CD4-positive, alpha-beta T cell (primary cell): ENCODE measurements around the gene MICAL3. TPM values are rescaled to one million over a fixed set of nuclear protein-coding genes. Genes with fewer than 3 reads are reported as not detected.
A peak's percentile ranks its signal among the peaks of the same experiment; 100 is the strongest.
"Not testable (repeated sequence)": the region's sequence is repeated elsewhere in the genome, so short reads cannot be mapped to it uniquely, and the experiment has no call there.

Experiments
- ATAC-seq: fragments of 200-7000 bp; cut with Tn5 transposase; one replicate; pipeline ENCODE4 v1.10.0; 2022; ENCODE audit warnings: mild to moderate bottlenecking; ENCODE audit not compliant: poor library complexity
- CTCF ChIA-PET: fragments of 350-600 bp; sonication (Branson Sonifier 250); formaldehyde crosslinking; loops from one replicate; lab custom pipeline; 2021; ENCODE audit warnings: antibody characterized with exemption, inconsistent platforms; lab: Charles Lee
- POLR2A ChIA-PET: fragments of 350-600 bp; sonication (Branson Sonifier 250); formaldehyde crosslinking; loops from one replicate; lab custom pipeline; 2021; ENCODE audit warnings: antibody characterized with exemption, inconsistent platforms; lab: Charles Lee
- DNase-seq, 14 experiments: peaks; one replicate each; pipeline ENCODE4 v3.0.0-alpha.2; 2013 to 2020; ENCODE audit warnings: mixed read lengths in 2 of 14
- H3K27ac ChIP-seq, 2 donors: one replicate each; pipeline versions ENCODE4 v1.5.1 to v1.7.0; 2013; ENCODE audit warnings: low read length in 2 of 2, low read depth in 1 of 2, mild to moderate bottlenecking in 1 of 2
- H3K27me3 ChIP-seq, 2 experiments: 1 replicate in 1 of 2; 2 replicates in 1 of 2; pipeline versions ENCODE4 v1.6.1 to v1.7.0; 2013; ENCODE audit warnings: low read length in 2 of 2, control low read depth in 1 of 2, mild to moderate bottlenecking in 1 of 2, moderate library complexity in 1 of 2; ENCODE audit not compliant: insufficient read depth in 2 of 2, control insufficient read depth in 1 of 2
- H3K36me3 ChIP-seq: one replicate; pipeline ENCODE4 v1.6.1; 2013; ENCODE audit warnings: low read length, control low read depth; ENCODE audit not compliant: insufficient read depth
- H3K4me1 ChIP-seq: one replicate; pipeline ENCODE4 v1.6.1; 2013; ENCODE audit warnings: low read length, control low read depth; ENCODE audit not compliant: insufficient read depth
- H3K4me3 ChIP-seq: one replicate; pipeline ENCODE4 v1.5.1; 2013; ENCODE audit warnings: mild to moderate bottlenecking, low read length, moderate library complexity
- H3K9me3 ChIP-seq, 2 experiments: 1 replicate in 1 of 2; 2 replicates in 1 of 2; pipeline versions ENCODE4 v1.6.1 to v1.7.0; 2013; ENCODE audit warnings: low read length in 2 of 2, mild to moderate bottlenecking in 2 of 2, control low read depth in 1 of 2, moderate library complexity in 1 of 2; ENCODE audit not compliant: control insufficient read depth in 1 of 2, insufficient read depth in 1 of 2
- H3K27ac Mint-ChIP-seq: one replicate; pipeline ENCODE4 v1.8.0; 2020; ENCODE audit warnings: mixed read lengths
- H3K27me3 Mint-ChIP-seq: one replicate; pipeline ENCODE4 v1.8.0; 2021; ENCODE audit warnings: mixed read lengths
- H3K36me3 Mint-ChIP-seq: one replicate; pipeline ENCODE4 v1.8.0; 2021; ENCODE audit warnings: low read depth, mixed read lengths
- H3K4me1 Mint-ChIP-seq: one replicate; pipeline ENCODE4 v1.8.0; 2021; ENCODE audit warnings: low read depth, mixed read lengths
- H3K4me3 Mint-ChIP-seq: one replicate; pipeline ENCODE4 v1.8.0; 2020; ENCODE audit warnings: mild to moderate bottlenecking, mixed read lengths
- H3K9me3 Mint-ChIP-seq: one replicate; pipeline ENCODE4 v1.8.0; 2020; ENCODE audit warnings: mixed read lengths
- intact Hi-C, 2 experiments: fragments of 100-400 bp; cut with DNase I in 1 of 2; cut with micrococcal nuclease in 1 of 2; formaldehyde crosslinking; loops; one replicate each; pipeline versions ENCODE4 v1.15.1 to v1.9.0; 2023 to 2025; cut with DNase I, micrococcal nuclease
- total RNA-seq, 174 experiments: library from RNA in 2 of 174; stranded (reverse) in 2 of 174; gene quantifications; one replicate each; pipeline ENCODE4 v1.2.3 and lab custom pipeline; 2021 to 2026
- TF ChIP-seq, protein P1 (sequence below): fragments of 200-600 bp; IDR thresholded peaks from one replicate; pipeline ENCODE4 v1.8.0; 2022; ENCODE audit warnings: antibody characterized with exemption, mild to moderate bottlenecking

Gene MICAL3
- total RNA-seq, 2 experiments from 2014 or later: 9.4 to 9.9 TPM

DNA sequence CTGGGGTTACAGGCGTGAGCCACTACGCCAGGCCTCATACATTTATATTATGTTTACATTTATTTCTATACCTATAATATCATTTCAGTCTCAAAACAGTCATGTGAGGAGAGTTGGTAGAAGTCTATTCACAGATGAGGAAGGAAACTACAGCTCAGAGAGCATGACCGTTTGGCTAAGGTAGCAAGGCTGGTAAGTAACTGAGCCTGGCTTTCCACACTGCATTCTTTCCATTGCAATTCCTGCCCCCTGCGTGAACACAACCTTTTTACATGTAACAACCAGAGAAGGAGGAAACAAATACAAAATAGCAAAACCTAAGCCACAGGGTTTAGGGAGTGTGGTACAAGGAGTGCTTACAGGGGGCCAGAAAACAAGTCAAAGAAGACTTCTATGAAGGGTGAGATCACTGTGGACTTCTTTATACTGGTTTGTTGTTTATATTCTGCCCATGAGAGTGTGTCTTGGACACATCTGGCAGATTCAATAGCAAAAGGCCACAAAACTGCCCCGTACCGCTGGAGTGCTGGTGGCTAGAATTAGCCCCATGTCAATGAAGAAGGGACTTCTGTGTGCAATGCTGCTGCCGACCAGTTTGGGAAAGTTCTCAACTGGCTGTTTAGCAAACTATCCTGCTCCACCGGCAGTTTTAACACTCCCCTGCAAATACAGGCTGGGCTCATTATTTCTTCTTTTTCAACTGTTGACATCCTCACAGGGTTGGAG is 19.0 kb downstream of the MICAL3 start:
- Histone ChIP-seq H3K27ac (no peak overlapping the region), H3K9me3 (no peaks in the 10 kb centered on the region)
- POLR2A ChIA-PET: no interaction called here

GRCh38 chr22:18001894-18002315 is 22.5 kb downstream of the MICAL3 start:
- POLR2A ChIA-PET: interaction anchor here (1.1 to 2.5 kb wide), 2 partner anchors 22 to 75 kb away, joined by 4 to 9 read pairs; partner anchors contain the start of gene PEX26
- DNase-seq, H3K9me3 ChIP-seq, H3K9me3 Mint-ChIP-seq, H3K36me3 Mint-ChIP-seq, H3K27me3 ChIP-seq, H3K36me3 ChIP-seq, ATAC-seq, CTCF ChIA-PET: not testable (repeated sequence)
- Mint-ChIP-seq H3K27me3 (peaks cover 23% of the 10 kb centered on the region), H3K4me1 (peaks cover 40% of the 10 kb centered on the region), H3K27ac (peak overlapping the region; percentile 66), H3K4me3 (peak overlapping the region; percentile 91)
- H3K4me1 ChIP-seq: peaks cover 40% of the 10 kb centered on the region
- H3K4me3 ChIP-seq: peak overlapping the region; percentile 64
- peak overlapping the region in 1 of 2 donors; percentile 57 for H3K27ac ChIP-seq
- intact Hi-C loops: loop anchor here in 1 of 2 experiments (2.0 kb wide), 1 partner anchor 75 kb away; the partner anchor contains the start of gene PEX26

More for the DNA sequence above, 19.0 kb downstream of the MICAL3 start:
- Histone ChIP-seq H3K36me3 (no peaks in the 10 kb centered on the region), H3K4me3 (no peak overlapping the region), H3K4me1 (peaks cover 14% of the 10 kb centered on the region), H3K27me3 (peaks cover 0 to 2% of the 10 kb centered on the region in 2 experiments)
- no peak overlapping the region for H3K4me3 Mint-ChIP-seq
- peaks cover 10% of the 10 kb centered on the region for H3K4me1 Mint-ChIP-seq
- CTCF ChIA-PET: no interaction called here
- H3K27ac Mint-ChIP-seq: no peak overlapping the region
- DNase-seq (no peak), ATAC-seq (no peak)
- no peaks in the 10 kb centered on the region for H3K36me3 Mint-ChIP-seq
- H3K9me3 Mint-ChIP-seq: no peaks in the 10 kb centered on the region
- peaks cover 23% of the 10 kb centered on the region for H3K27me3 Mint-ChIP-seq
- TF ChIP-seq, protein P1, sequence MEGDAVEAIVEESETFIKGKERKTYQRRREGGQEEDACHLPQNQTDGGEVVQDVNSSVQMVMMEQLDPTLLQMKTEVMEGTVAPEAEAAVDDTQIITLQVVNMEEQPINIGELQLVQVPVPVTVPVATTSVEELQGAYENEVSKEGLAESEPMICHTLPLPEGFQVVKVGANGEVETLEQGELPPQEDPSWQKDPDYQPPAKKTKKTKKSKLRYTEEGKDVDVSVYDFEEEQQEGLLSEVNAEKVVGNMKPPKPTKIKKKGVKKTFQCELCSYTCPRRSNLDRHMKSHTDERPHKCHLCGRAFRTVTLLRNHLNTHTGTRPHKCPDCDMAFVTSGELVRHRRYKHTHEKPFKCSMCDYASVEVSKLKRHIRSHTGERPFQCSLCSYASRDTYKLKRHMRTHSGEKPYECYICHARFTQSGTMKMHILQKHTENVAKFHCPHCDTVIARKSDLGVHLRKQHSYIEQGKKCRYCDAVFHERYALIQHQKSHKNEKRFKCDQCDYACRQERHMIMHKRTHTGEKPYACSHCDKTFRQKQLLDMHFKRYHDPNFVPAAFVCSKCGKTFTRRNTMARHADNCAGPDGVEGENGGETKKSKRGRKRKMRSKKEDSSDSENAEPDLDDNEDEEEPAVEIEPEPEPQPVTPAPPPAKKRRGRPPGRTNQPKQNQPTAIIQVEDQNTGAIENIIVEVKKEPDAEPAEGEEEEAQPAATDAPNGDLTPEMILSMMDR: no peak
- intact Hi-C loops: no loop called here

DNA sequence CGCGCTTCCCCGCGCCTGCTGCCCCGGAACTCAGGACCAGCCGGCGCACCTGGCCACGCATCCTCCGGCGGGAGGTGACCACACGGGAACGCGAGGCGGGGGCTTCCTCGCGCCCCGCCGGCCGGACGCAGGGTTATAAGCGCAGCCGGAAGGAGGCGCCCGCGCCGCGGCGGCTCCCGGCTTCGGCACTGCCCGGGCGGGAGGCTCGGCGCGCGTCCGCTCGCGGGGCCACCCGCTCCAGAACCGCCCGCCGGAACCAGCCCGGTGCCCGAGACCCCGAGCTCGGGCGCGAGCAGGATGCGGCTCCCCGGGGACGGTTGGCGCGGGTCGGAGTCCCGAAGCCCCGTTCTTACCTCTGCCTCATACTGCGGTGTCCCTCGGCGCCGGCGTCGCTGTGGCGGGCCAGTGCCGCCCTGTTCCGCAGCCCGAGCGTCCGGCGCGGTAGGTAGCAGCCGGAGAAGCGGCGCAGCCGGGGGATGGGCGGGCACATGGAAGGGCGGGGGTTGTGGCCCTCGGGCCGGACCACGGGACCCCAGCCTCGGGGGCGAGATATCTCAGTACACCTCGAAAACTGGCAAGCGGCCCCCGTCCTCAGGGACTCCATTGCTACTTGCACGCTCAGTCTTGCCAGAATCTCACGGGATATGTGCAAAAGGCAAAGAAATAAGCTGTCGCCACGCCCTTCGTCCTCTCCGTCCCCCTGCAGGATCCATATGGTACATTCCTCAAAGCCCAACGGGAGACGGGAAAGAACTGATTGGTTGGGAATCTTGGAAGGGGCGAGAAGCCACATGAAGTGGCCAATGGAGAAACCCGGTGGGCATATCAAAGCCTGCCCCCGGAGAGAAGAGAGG is 23.1 kb downstream of the MICAL3 start:
- intact Hi-C loops: loop anchor here in 1 of 2 experiments (2.0 kb wide), 1 partner anchor 76 kb away; the partner anchor contains the start of gene PEX26
- Mint-ChIP-seq H3K9me3 (no peaks in the 10 kb centered on the region), H3K4me1 (peaks cover 46% of the 10 kb centered on the region), H3K27me3 (peaks cover 23% of the 10 kb centered on the region), H3K4me3 (peak overlapping the region; percentile 91), H3K27ac (peak overlapping the region; percentile 66), H3K36me3 (no peaks in the 10 kb centered on the region)
- Histone ChIP-seq H3K4me3 (peak overlapping the region; percentile 64), H3K36me3 (no peaks in the 10 kb centered on the region), H3K9me3 (no peaks in the 10 kb centered on the region), H3K4me1 (peaks cover 45% of the 10 kb centered on the region), H3K27ac (peak overlapping the region; percentile 46 to 57), H3K27me3 (no peaks in the 10 kb centered on the region)
- DNase-seq (peak; percentile 12 to 79 (median 43)), ATAC-seq (peak; percentile 27)
- TF ChIP-seq, protein P1: peak; percentile 33
- CTCF ChIA-PET: interaction anchor here (1.0 to 1.8 kb wide), 2 partner anchors 10 to 75 kb away, joined by 3 to 6 read pairs; no protein-coding TSS in a partner anchor
- POLR2A ChIA-PET: interaction anchor here (1.1 to 2.5 kb wide), 2 partner anchors 22 to 76 kb away, joined by 4 to 9 read pairs; partner anchors contain the start of gene PEX26
